HCT116 (cell line): ENCODE data around the gene SCRN1.

Experiments used
- CEBPB ChIP-seq: IDR thresholded peaks from 2 replicates; pipeline ENCODE4 v1.6.1; 2012; ENCODE audit warnings: low read depth
- EZH2 ChIP-seq: fragments of 200-600 bp; sonication (generic); IDR thresholded peaks from 2 replicates; pipeline ENCODE4 v1.6.1; 2017; ENCODE audit warnings: antibody characterized with exemption, mixed run types
- TF ChIP-seq, protein P1 (sequence below), 3 experiments: fragments of 200-600 bp in 1 of 3; sonication (generic) in 1 of 3; IDR thresholded peaks in 2 of 3; conservative IDR thresholded peaks in 1 of 3; 2 replicates each; pipeline ENCODE4 v1.5.1; 2012 to 2017; ENCODE audit warnings: low read depth in 2 of 3, low read length in 2 of 3, antibody characterized with exemption in 1 of 3, borderline replicate concordance in 1 of 3, control low read depth in 1 of 3, mild to moderate bottlenecking in 1 of 3, mixed read lengths in 1 of 3, mixed run types in 1 of 3, moderate library complexity in 1 of 3; ENCODE audit not compliant: insufficient read depth in 1 of 3

DNA sequence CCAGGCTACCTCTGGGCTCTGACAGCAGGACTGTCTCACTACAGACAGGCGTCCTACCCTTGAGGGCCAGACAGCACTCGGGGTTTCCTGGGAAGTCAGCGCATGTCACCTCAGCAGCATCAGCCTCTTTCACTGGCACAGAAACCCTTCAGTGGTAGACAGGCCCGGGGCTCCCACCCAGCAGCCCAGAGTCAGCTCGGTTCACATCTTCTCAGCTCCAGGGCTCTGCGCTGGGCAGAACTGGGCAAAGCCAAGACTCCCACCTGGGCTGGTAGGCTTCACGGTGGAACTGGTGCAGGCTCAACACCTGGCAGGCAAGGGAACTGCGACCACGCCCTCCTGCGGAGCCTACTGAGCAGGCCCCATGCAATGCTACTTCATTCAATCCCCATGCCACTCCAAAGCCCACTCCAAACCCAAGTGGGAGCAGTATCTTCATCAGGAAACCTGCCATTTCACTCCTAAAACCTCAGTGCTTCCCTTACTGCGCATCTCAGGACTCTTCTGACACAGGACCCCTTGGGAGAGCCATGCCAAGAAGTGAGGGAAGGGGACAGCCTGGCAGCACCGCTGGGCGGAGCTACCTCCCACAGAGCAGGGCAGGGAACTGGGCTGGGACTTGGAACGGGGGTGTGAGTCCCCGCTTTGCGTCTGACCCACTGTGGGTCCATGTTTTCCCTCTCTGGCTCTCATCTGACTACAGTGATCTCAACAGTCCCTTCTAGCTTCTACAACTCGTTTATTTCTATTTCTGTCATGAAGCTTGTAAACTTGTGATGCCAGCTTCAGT lies 60.4 kb downstream of the SCRN1 start:
- TF ChIP-seq EZH2 (no peak), CEBPB (no peak)
- TF ChIP-seq, protein P1, sequence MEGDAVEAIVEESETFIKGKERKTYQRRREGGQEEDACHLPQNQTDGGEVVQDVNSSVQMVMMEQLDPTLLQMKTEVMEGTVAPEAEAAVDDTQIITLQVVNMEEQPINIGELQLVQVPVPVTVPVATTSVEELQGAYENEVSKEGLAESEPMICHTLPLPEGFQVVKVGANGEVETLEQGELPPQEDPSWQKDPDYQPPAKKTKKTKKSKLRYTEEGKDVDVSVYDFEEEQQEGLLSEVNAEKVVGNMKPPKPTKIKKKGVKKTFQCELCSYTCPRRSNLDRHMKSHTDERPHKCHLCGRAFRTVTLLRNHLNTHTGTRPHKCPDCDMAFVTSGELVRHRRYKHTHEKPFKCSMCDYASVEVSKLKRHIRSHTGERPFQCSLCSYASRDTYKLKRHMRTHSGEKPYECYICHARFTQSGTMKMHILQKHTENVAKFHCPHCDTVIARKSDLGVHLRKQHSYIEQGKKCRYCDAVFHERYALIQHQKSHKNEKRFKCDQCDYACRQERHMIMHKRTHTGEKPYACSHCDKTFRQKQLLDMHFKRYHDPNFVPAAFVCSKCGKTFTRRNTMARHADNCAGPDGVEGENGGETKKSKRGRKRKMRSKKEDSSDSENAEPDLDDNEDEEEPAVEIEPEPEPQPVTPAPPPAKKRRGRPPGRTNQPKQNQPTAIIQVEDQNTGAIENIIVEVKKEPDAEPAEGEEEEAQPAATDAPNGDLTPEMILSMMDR (IDR thresholded peaks at IDR 0.05 in 2 of 3, conservative IDR thresholded peaks at IDR 0.05 in 1 of 3; ENCODE audit: borderline replicate concordance in 1 of 3, insufficient read depth in 1 of 3, low read depth in 2 of 3, low read length in 2 of 3) = no peak
